NCI-H748 treated with DMSO at 0.1 percent for 48 hours (cell line): ENCODE data around the gene PGAP6.

Source experiments
- DNase-seq: peaks from one replicate; lab custom pipeline; 2025; lab: John Stamatoyannopoulos, UW

Gene PGAP6

DNA sequence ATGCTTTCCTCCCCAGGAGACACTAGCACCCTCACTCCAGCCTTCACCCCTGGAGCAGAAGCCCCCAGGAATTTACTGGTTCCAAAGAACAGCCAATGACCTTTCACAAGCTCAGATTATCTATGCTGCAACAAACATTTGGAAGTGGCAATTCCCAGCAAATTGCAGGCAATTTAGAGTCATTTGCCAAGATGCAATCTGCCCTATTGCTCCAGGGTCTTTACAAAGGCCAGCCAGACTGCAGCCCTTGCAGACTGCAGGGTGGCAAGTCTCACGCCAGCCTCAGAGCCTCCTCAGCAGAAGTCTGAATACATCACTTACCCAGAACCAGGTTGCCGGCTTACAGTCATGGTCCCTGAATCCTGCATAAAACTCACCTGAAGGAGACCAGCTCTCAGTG is 51.0 kb downstream of the PGAP6 start:
- no peak for DNase-seq

DNA sequence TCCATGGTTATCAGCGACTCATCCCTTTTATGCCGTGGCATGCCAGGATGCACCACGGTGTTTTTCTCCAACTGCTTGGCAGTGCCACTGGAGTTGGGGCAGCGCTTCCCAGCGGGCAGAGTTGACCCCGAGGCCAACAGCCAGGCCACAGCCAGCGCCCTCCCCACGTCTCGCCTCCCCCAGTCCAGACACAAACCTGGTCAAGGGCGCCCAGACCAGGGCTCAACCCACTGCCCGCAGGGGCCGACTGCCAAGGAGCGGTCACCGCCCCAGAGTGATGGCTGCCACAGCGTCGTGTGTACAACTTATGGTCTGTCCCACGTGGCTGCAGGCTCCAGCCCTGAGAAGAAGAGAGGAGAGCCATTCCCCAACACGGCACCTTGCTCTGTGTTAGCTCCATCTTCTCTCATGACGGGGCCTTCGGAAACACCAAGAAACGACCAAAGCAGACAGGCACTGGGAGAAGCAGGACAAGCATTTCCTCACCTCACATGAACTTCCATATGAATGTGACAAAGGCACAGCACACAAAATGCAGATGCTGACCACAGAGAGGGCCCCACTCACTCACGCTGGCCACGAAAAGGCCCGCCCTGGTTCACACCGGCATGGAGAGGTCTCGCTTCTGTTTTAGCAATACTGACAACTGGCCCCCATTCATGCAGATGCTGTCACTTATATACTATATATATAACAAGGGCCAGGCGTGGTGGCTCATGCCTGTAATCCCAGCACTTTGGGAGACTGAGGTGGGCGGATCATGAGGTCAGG is 56.2 kb downstream of the PGAP6 start:
- DNase-seq, result no peak

DNA sequence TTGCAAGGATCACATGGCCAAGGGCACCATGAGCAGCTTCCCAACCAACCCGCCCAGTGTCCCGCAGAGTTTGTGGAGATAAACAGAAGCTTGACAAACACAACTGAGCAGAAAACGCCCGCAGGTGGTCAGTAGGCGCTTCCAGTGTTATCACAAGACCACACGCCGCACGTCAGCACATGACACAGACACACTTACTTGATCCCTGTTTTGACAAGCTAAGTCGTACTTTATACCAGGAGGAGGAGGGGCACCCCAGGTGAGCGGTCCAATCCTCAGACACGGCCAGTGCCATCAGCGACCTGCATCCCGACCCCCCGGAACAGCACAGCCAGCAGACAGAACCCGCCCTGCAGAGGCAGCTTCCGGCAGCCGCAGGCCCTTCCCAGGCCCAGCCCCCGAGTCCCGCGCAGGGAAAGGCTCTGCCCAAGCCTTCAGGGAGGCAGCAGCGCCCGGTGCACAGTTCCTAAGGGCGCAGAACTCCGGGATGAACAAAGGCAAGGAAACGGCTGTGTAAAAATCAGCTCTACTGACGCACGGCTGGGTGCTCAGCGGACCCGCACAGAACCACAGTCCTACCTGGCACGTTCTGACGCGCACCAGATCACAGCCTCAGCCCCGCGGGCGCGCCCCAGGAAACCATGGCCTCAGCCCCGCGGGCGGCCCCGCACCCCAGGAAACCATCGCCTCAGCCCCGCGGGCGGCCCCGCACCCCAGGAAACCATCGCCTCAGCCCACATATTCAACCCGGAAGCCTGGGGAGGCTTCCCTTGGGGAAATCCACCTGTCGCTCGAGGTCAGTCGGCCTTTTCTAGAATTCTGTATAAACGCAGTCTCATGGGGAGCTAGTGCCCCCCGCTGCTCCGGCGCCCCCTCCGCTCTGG is 57.1 kb downstream of the PGAP6 start:
- DNase-seq, result no peak

DNA sequence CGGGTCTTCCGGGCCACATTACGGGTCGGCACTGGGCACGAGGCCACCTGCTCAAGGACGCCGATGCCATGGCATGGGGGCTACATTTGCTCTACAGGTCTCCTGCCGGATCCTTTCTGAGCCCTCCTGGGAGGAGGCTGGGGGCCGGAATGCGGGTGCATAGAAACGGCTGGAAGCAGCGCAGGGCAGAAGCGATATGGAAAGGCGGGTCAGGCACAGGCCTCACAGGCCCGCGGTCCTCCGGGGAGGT is 57.7 kb downstream of the PGAP6 start:
- DNase-seq, result no peak

DNA sequence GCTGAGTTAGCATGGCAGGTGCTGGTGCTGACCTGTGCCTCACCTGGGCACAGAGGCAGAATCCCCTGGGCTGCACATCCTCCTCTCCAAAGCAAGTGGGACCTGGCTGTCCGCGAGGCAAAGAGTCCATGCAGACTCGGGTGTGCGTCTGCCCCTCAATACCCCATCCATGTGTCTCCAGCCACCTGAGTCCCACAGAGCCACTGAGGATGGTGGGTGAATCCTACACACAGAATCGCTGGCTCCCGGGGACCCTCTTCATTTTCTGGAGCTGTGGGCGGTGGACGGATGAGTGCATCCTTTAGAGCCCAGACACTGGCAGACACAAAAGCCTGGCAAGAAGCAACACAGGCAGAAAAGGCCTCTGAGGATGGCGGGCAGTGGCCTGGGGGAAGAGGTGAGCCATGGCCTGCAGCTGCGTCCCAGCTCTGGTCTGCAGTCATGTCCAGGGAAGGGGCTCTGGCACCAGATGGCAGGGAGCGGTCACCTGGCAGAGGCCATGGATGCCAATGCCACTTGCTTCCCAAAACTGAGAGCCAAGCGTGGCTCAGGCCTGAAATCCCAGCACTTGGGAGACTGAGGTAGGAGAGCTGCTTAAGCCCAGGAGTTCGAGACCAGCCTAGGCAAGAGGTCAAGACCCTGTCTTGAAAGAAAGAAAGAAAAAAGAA is 59.2 kb downstream of the PGAP6 start:
- no peak for DNase-seq

DNA sequence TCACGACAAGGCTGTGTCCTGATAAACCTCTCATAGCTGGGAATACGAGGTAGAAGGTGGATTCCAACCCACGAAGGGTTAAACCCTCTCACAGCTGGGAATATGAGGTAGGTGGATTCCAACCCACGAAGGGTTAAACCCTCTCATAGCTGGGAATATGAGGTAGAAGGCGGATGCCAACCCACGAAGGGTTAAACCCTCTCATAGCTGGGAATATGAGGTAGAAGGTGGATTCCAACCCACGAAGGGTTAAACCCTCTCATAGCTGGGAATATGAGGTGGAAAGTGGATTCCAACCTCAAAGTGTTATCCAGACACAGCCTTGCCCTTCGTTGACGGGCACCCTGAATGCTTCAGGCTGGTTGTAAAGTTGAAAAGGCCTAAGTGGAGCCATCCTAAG is 60.2 kb downstream of the PGAP6 start:
- DNase-seq, result no peak
